ENCODE measurements around the gene IGF1.

IGF1 gene

GRCh38 chr12:102426599-102427542 is 53.5 kb downstream of the IGF1 start:
- DNase-seq (ENCODE audit: low read depth) = peak; percentile 22

- no peak for DNase-seq (ENCODE audit: low read depth)
Observed at GRCh38 chr12:102425109-102426039, 55.0 kb downstream of the IGF1 start.

GRCh38 chr12:102423462-102423861 is 56.9 kb downstream of the IGF1 start:
- no peak for DNase-seq (ENCODE audit: low read depth)

- no peak for DNase-seq (ENCODE audit: low read depth)
Observed at GRCh38 chr12:102421802-102422583, 58.4 kb downstream of the IGF1 start.

- no peak for DNase-seq (ENCODE audit: low read depth)
Observed at GRCh38 chr12:102419094-102419764, 61.1 kb downstream of the IGF1 start.

GRCh38 chr12:102417055-102417454 is 63.3 kb downstream of the IGF1 start:
- DNase-seq (ENCODE audit: low read depth) = no peak

GRCh38 chr12:102415515-102415914 is 64.8 kb downstream of the IGF1 start:
- DNase-seq (ENCODE audit: low read depth) = no peak

GRCh38 chr12:102413396-102413795 is 67.0 kb downstream of the IGF1 start:
- no peak for DNase-seq (ENCODE audit: low read depth)

- no peak for DNase-seq (ENCODE audit: low read depth)
Observed at GRCh38 chr12:102410511-102410910, 69.9 kb downstream of the IGF1 start.

GRCh38 chr12:102408487-102409297 is 71.7 kb downstream of the IGF1 start:
- DNase-seq (ENCODE audit: low read depth) = no peak

GRCh38 chr12:102407776-102408486 is 72.4 kb downstream of the IGF1 start:
- no peak for DNase-seq (ENCODE audit: low read depth)

- peak; percentile 14 for DNase-seq (ENCODE audit: low read depth)
Observed at GRCh38 chr12:102406033-102406584, 74.3 kb downstream of the IGF1 start.

- no peak for DNase-seq (ENCODE audit: low read depth)
Observed at GRCh38 chr12:102401087-102401486, 79.3 kb downstream of the IGF1 start.

- no peak for DNase-seq (ENCODE audit: low read depth)
Observed at GRCh38 chr12:102399653-102400052, 80.7 kb downstream of the IGF1 start.

GRCh38 chr12:102396276-102396675 is 84.1 kb downstream of the IGF1 start:
- DNase-seq (ENCODE audit: low read depth) = no peak

- DNase-seq (ENCODE audit: low read depth) = no peak
Observed at GRCh38 chr12:102394200-102394599, 86.2 kb downstream of the IGF1 start.

GRCh38 chr12:102390068-102390467 is 90.3 kb downstream of the IGF1 start:
- no peak for DNase-seq (ENCODE audit: low read depth)

- DNase-seq (ENCODE audit: low read depth) = no peak
Observed at GRCh38 chr12:102388469-102388868, 91.9 kb downstream of the IGF1 start.

- no peak for DNase-seq (ENCODE audit: low read depth)
Observed at GRCh38 chr12:102385343-102385742, 95.0 kb downstream of the IGF1 start.
